SKM-1 (cell line): ENCODE measurements around the gene WAC.

Experiments used
- DNase-seq: peaks from one replicate; lab custom pipeline; 2025; ENCODE audit not compliant: unreplicated experiment; lab: John Stamatoyannopoulos, UW

Gene WAC

GRCh38 chr10:28533186-28533564 lies 257 bp downstream of the WAC start:
- no peak for DNase-seq

- DNase-seq: no peak
Measured at GRCh38 chr10:28533571-28534304, 820 bp downstream of the WAC start.

- DNase-seq: no peak
Measured at GRCh38 chr10:28535846-28536245, 2.9 kb downstream of the WAC start.

GRCh38 chr10:28538595-28538994 lies 5.7 kb downstream of the WAC start:
- no peak for DNase-seq

- no peak for DNase-seq
Measured at GRCh38 chr10:28540145-28540544, 7.2 kb downstream of the WAC start.

- no peak for DNase-seq
Measured at GRCh38 chr10:28541717-28542365, 8.9 kb downstream of the WAC start.

- DNase-seq: no peak
Measured at GRCh38 chr10:28542728-28543127, 9.8 kb downstream of the WAC start.

GRCh38 chr10:28544058-28544457 lies 11.1 kb downstream of the WAC start:
- no peak for DNase-seq

GRCh38 chr10:28545967-28546644 lies 13.2 kb downstream of the WAC start:
- no peak for DNase-seq

GRCh38 chr10:28548781-28549498 lies 16.0 kb downstream of the WAC start:
- DNase-seq: no peak

GRCh38 chr10:28551086-28551485 lies 18.2 kb downstream of the WAC start:
- no peak for DNase-seq

- DNase-seq: no peak
Measured at GRCh38 chr10:28552775-28553174, 19.9 kb downstream of the WAC start.

- no peak for DNase-seq
Measured at GRCh38 chr10:28554009-28554408, 21.1 kb downstream of the WAC start.

- no peak for DNase-seq
Measured at GRCh38 chr10:28554952-28555351, 22.0 kb downstream of the WAC start.

- no peak for DNase-seq
Measured at GRCh38 chr10:28555358-28555757, 22.4 kb downstream of the WAC start.

- no peak for DNase-seq
Measured at GRCh38 chr10:28556142-28556541, 23.2 kb downstream of the WAC start.

- no peak for DNase-seq
Measured at GRCh38 chr10:28558186-28558585, 25.3 kb downstream of the WAC start.

GRCh38 chr10:28558923-28559508 lies 26.1 kb downstream of the WAC start:
- DNase-seq: no peak

GRCh38 chr10:28559618-28560017 lies 26.7 kb downstream of the WAC start:
- DNase-seq: no peak

GRCh38 chr10:28560617-28561016 lies 27.7 kb downstream of the WAC start:
- DNase-seq: no peak

- no peak for DNase-seq
Measured at GRCh38 chr10:28561531-28561930, 28.6 kb downstream of the WAC start.
